ENCODE data around the gene PPME1.
A peak's percentile ranks its signal among the peaks of the same experiment; 100 is the strongest.

Gene PPME1

GRCh38 chr11:74221816-74222215 is 50.7 kb downstream of the PPME1 start:
- DNase-seq (ENCODE audit: insufficient read length, low spot score): no peak
- no peak for FAIRE-seq

- FAIRE-seq (no peak), DNase-seq (ENCODE audit: insufficient read length, low spot score) (no peak)
These were observed 54.5 kb downstream of the PPME1 start for GRCh38 chr11:74225565-74225964.

GRCh38 chr11:74226907-74227306 is 55.8 kb downstream of the PPME1 start:
- FAIRE-seq: peak; percentile 53

GRCh38 chr11:74232311-74232950 is 61.3 kb downstream of the PPME1 start:
- no peak for FAIRE-seq
- no peak for DNase-seq (ENCODE audit: insufficient read length, low spot score)

More at GRCh38 chr11:74226907-74227306, 55.8 kb downstream of the PPME1 start:
- DNase-seq (ENCODE audit: insufficient read length, low spot score): no peak

- FAIRE-seq: no peak
- DNase-seq (ENCODE audit: insufficient read length, low spot score): no peak
These were observed 62.6 kb downstream of the PPME1 start for GRCh38 chr11:74233683-74234082.

GRCh38 chr11:74235121-74235520 is 64.0 kb downstream of the PPME1 start:
- DNase-seq (ENCODE audit: insufficient read length, low spot score) (no peak), FAIRE-seq (no peak)

- DNase-seq (ENCODE audit: insufficient read length, low spot score) (no peak), FAIRE-seq (no peak)
These were observed 66.5 kb downstream of the PPME1 start for GRCh38 chr11:74237541-74237940.

GRCh38 chr11:74238243-74238642 is 67.2 kb downstream of the PPME1 start:
- no peak for FAIRE-seq

GRCh38 chr11:74248469-74248868 is 77.4 kb downstream of the PPME1 start:
- DNase-seq (ENCODE audit: insufficient read length, low spot score) (no peak), FAIRE-seq (no peak)

More at GRCh38 chr11:74238243-74238642, 67.2 kb downstream of the PPME1 start:
- no peak for DNase-seq (ENCODE audit: insufficient read length, low spot score)

GRCh38 chr11:74249496-74249895 is 78.4 kb downstream of the PPME1 start:
- no peak for DNase-seq (ENCODE audit: insufficient read length, low spot score)

GRCh38 chr11:74253361-74253760 is 82.3 kb downstream of the PPME1 start:
- FAIRE-seq: no peak
- no peak for DNase-seq (ENCODE audit: insufficient read length, low spot score)

More at GRCh38 chr11:74249496-74249895, 78.4 kb downstream of the PPME1 start:
- FAIRE-seq: no peak

GRCh38 chr11:74255741-74256375 is 84.8 kb downstream of the PPME1 start:
- peak; percentile 69 for DNase-seq (ENCODE audit: insufficient read length, low spot score)
- peak; percentile 70 for FAIRE-seq

GRCh38 chr11:74256378-74257133 is 85.5 kb downstream of the PPME1 start:
- DNase-seq (ENCODE audit: insufficient read length, low spot score): no peak
- no peak for FAIRE-seq

GRCh38 chr11:74257959-74258553 is 87.0 kb downstream of the PPME1 start:
- FAIRE-seq (no peak), DNase-seq (ENCODE audit: insufficient read length, low spot score) (no peak)

- DNase-seq (ENCODE audit: insufficient read length, low spot score) (no peak), FAIRE-seq (no peak)
These were observed 91.6 kb downstream of the PPME1 start for GRCh38 chr11:74262725-74263124.

- DNase-seq (ENCODE audit: insufficient read length, low spot score) (no peak), FAIRE-seq (no peak)
These were observed 94.2 kb downstream of the PPME1 start for GRCh38 chr11:74265256-74265655.

GRCh38 chr11:74267014-74267413 is 95.9 kb downstream of the PPME1 start:
- FAIRE-seq (no peak), DNase-seq (ENCODE audit: insufficient read length, low spot score) (no peak)

GRCh38 chr11:74268456-74268855 is 97.4 kb downstream of the PPME1 start:
- no peak for DNase-seq (ENCODE audit: insufficient read length, low spot score)
- no peak for FAIRE-seq

GRCh38 chr11:74269161-74269811 is 98.2 kb downstream of the PPME1 start:
- DNase-seq (ENCODE audit: insufficient read length, low spot score) (no peak), FAIRE-seq (no peak)

- DNase-seq (ENCODE audit: insufficient read length, low spot score) (no peak), FAIRE-seq (no peak)
These were observed 101.2 kb downstream of the PPME1 start for GRCh38 chr11:74272276-74272675.

- FAIRE-seq: no peak
- no peak for DNase-seq (ENCODE audit: insufficient read length, low spot score)
These were observed 105.5 kb downstream of the PPME1 start for GRCh38 chr11:74276581-74276980.

Data from GM19239 (cell line).